PC-9 (cell line): ENCODE results near the gene TMEM196.

ENCODE experiments used
- EZH2 ChIP-seq: fragments of 200-600 bp; sonication (generic); IDR thresholded peaks from 2 replicates; pipeline ENCODE4 v1.8.0; 2017; ENCODE audit warnings: antibody characterized with exemption, low read depth
- TF ChIP-seq, protein P1 (sequence below): fragments of 200-600 bp; sonication (generic); conservative IDR thresholded peaks from 2 replicates; pipeline ENCODE4 v1.6.1; 2017; ENCODE audit warnings: mixed run types, antibody characterized with exemption, mild to moderate bottlenecking, moderate library complexity

DNA sequence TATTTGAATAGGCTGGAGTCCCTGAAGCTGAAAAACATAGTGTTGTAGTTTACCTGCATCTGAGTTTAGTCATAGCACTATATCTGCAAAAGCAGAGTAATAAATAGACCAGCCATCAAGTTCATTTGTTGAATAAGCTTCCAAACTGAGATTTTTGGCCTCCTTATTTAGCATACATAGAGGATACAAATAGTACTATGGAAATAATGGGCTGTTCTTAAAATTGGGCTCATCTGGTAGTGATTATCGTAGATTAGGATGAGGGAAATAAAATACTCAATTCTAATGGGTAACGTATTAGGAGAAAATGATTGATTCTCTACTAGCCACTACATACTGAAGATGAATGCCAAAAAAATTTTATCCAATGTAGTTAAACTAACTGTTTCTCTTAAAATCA, 41.4 kb upstream of the TMEM196 start:
- TF ChIP-seq EZH2, result no peak
- TF ChIP-seq, protein P1, sequence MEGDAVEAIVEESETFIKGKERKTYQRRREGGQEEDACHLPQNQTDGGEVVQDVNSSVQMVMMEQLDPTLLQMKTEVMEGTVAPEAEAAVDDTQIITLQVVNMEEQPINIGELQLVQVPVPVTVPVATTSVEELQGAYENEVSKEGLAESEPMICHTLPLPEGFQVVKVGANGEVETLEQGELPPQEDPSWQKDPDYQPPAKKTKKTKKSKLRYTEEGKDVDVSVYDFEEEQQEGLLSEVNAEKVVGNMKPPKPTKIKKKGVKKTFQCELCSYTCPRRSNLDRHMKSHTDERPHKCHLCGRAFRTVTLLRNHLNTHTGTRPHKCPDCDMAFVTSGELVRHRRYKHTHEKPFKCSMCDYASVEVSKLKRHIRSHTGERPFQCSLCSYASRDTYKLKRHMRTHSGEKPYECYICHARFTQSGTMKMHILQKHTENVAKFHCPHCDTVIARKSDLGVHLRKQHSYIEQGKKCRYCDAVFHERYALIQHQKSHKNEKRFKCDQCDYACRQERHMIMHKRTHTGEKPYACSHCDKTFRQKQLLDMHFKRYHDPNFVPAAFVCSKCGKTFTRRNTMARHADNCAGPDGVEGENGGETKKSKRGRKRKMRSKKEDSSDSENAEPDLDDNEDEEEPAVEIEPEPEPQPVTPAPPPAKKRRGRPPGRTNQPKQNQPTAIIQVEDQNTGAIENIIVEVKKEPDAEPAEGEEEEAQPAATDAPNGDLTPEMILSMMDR, result no peak
